AG10803 (cell line): ENCODE results near the gene TRMT10B.

Source experiments
- DNase-seq: peaks from one replicate; pipeline ENCODE4 v3.0.0; 2010; ENCODE audit warnings: low read depth
- H3K4me3 ChIP-seq: 2 replicates; pipeline ENCODE4 v1.5.1; 2011; ENCODE audit warnings: mild to moderate bottlenecking, low read length, control low read depth
- CTCF ChIP-seq: conservative IDR thresholded peaks from 2 replicates; pipeline ENCODE4 v1.5.1; 2011; ENCODE audit warnings: mild to moderate bottlenecking, low read length, control low read depth, inconsistent platforms

TRMT10B gene

DNA sequence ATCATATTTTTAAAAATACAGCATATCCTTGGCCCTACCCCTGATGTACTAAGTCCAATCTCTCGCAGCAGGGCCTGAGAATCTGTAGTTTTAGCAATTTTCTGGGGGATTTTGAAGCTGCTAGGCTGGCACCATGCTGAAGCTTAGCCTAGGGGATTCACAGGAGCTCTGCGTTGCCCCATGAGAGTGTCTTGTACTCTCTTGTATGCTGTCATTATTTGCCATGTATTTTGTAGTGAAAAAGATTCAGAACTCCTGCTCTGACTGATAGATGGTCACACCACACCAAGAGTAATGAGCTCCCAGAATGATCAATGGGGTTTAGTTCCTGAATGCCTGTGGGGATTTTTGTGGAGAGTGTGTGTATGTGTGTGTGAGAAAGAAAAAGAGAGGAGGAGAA is 20.7 kb upstream of the TRMT10B start:
- no peak for TF ChIP-seq CTCF
- H3K4me3 ChIP-seq, result no peak overlapping the region
- DNase-seq, result no peak

DNA sequence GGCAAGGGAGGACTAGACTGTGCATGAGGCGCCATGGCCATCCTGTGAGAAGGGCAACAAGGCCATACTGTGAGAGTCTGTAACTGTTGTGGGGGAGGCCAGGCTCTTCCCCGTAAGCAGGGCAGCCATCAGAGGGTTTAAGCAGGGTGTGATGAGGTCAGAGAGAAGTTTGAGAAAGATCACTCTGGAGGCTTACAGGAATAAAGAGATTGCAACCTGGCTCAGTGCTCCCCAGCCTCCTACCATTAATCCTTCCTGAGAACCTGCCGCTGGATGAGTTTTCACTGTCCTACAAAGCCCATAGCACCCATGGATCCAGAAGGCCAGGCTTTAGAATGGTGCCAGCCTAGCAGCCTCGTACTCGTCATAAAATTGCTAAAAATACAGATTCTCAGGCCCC is 14.4 kb upstream of the TRMT10B start:
- TF ChIP-seq CTCF, result no peak

DNA sequence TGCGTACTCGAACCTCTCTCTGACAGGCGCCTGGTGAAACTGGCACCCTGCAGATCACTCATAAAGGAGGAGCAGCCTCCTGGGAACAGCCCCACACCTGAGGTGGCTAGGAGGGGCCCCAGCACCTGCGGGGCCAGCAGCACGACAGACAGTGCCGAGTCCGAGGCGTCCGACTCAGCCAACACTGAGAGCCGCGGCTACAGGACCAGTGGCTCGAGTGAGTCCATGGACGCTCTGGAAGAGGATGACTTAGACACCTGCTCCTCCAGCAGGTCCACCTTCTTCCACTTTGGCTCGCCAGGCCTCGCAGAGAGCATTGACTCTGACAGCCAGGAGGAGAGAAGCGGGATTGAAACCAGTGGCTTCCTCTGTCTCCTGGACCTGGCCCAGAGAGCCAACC is 13.5 kb upstream of the TRMT10B start:
- TF ChIP-seq CTCF, result no peak
- H3K4me3 ChIP-seq, result no peak overlapping the region
- no peak for DNase-seq

More for the DNA sequence above, 14.4 kb upstream of the TRMT10B start:
- DNase-seq, result no peak
- H3K4me3 ChIP-seq, result no peak overlapping the region

- H3K4me3 ChIP-seq, result no peak overlapping the region
- no peak for TF ChIP-seq CTCF
- no peak for DNase-seq
These were observed 12.8 kb upstream of the TRMT10B start for GRCh38 chr9:37740631-37741328.

GRCh38 chr9:37745970-37746369 is 7.6 kb upstream of the TRMT10B start:
- no peak for DNase-seq
- H3K4me3 ChIP-seq, result no peak overlapping the region
- TF ChIP-seq CTCF, result no peak

- DNase-seq, result peak; percentile 5
- H3K4me3 ChIP-seq, result no peak overlapping the region
- no peak for TF ChIP-seq CTCF
These were observed 6.9 kb upstream of the TRMT10B start for GRCh38 chr9:37746448-37747270.
